ENCODE results near the gene CDKL5.

Gene CDKL5

GRCh38 chrX:18457000-18457399 is 31.6 kb downstream of the CDKL5 start:
- no peak for DNase-seq (ENCODE audit: low spot score)

GRCh38 chrX:18461431-18461830 is 36.0 kb downstream of the CDKL5 start:
- no peak for DNase-seq (ENCODE audit: low spot score)

- DNase-seq (ENCODE audit: low spot score): no peak
These were observed 39.1 kb downstream of the CDKL5 start for GRCh38 chrX:18464499-18464898.

- no peak for DNase-seq (ENCODE audit: low spot score)
These were observed 39.6 kb downstream of the CDKL5 start for GRCh38 chrX:18465051-18465450.

- DNase-seq (ENCODE audit: low spot score): no peak
These were observed 43.2 kb downstream of the CDKL5 start for GRCh38 chrX:18468599-18468998.

GRCh38 chrX:18471296-18471695 is 45.9 kb downstream of the CDKL5 start:
- no peak for DNase-seq (ENCODE audit: low spot score)

GRCh38 chrX:18490806-18491555 is 65.6 kb downstream of the CDKL5 start:
- DNase-seq (ENCODE audit: low spot score): no peak

GRCh38 chrX:18491587-18492340 is 66.4 kb downstream of the CDKL5 start:
- DNase-seq (ENCODE audit: low spot score): no peak

GRCh38 chrX:18534949-18535348 is 109.5 kb downstream of the CDKL5 start:
- DNase-seq (ENCODE audit: low spot score): no peak

- DNase-seq (ENCODE audit: low spot score): no peak
These were observed 111.7 kb downstream of the CDKL5 start for GRCh38 chrX:18537068-18537467.

- DNase-seq (ENCODE audit: low spot score): no peak
These were observed 112.1 kb downstream of the CDKL5 start for GRCh38 chrX:18537524-18537923.

GRCh38 chrX:18542131-18542530 is 116.7 kb downstream of the CDKL5 start:
- no peak for DNase-seq (ENCODE audit: low spot score)

- DNase-seq (ENCODE audit: low spot score): no peak
These were observed 117.5 kb downstream of the CDKL5 start for GRCh38 chrX:18542905-18543304.

- no peak for DNase-seq (ENCODE audit: low spot score)
These were observed 118.3 kb downstream of the CDKL5 start for GRCh38 chrX:18543738-18544137.

- no peak for DNase-seq (ENCODE audit: low spot score)
These were observed 120.4 kb downstream of the CDKL5 start for GRCh38 chrX:18545771-18546170.

GRCh38 chrX:18548996-18549395 is 123.6 kb downstream of the CDKL5 start:
- no peak for DNase-seq (ENCODE audit: low spot score)

GRCh38 chrX:18549643-18550042 is 124.2 kb downstream of the CDKL5 start:
- DNase-seq (ENCODE audit: low spot score): no peak

- no peak for DNase-seq (ENCODE audit: low spot score)
These were observed 132.5 kb downstream of the CDKL5 start for GRCh38 chrX:18557879-18558278.

GRCh38 chrX:18558799-18559198 is 133.4 kb downstream of the CDKL5 start:
- DNase-seq (ENCODE audit: low spot score): no peak

- no peak for DNase-seq (ENCODE audit: low spot score)
These were observed 135.6 kb downstream of the CDKL5 start for GRCh38 chrX:18561020-18561419.

GRCh38 chrX:18565727-18566126 is 140.3 kb downstream of the CDKL5 start:
- no peak for DNase-seq (ENCODE audit: low spot score)

- no peak for DNase-seq (ENCODE audit: low spot score)
These were observed 141.3 kb downstream of the CDKL5 start for GRCh38 chrX:18566748-18567147.

- DNase-seq (ENCODE audit: low spot score): no peak
These were observed 148.1 kb downstream of the CDKL5 start for GRCh38 chrX:18573556-18573955.

- no peak for DNase-seq (ENCODE audit: low spot score)
These were observed 149.2 kb downstream of the CDKL5 start for GRCh38 chrX:18574591-18574990.

Measured in ecto neural progenitor cell (in vitro differentiated cells).